Stimulated activated CD8-positive, alpha-beta memory T cell treated with anti-CD3 and anti-CD28 coated beads, Interleukin-15, amount 100 ng/mL, for 48 hours (primary cell): ENCODE measurements around the gene TTC3.

Experiments
- DNase-seq, 2 donors: peaks; one replicate each; pipeline ENCODE4 v3.0.0-alpha.2; 2020; ENCODE audit warnings: low read depth in 2 of 2

Gene TTC3

DNA sequence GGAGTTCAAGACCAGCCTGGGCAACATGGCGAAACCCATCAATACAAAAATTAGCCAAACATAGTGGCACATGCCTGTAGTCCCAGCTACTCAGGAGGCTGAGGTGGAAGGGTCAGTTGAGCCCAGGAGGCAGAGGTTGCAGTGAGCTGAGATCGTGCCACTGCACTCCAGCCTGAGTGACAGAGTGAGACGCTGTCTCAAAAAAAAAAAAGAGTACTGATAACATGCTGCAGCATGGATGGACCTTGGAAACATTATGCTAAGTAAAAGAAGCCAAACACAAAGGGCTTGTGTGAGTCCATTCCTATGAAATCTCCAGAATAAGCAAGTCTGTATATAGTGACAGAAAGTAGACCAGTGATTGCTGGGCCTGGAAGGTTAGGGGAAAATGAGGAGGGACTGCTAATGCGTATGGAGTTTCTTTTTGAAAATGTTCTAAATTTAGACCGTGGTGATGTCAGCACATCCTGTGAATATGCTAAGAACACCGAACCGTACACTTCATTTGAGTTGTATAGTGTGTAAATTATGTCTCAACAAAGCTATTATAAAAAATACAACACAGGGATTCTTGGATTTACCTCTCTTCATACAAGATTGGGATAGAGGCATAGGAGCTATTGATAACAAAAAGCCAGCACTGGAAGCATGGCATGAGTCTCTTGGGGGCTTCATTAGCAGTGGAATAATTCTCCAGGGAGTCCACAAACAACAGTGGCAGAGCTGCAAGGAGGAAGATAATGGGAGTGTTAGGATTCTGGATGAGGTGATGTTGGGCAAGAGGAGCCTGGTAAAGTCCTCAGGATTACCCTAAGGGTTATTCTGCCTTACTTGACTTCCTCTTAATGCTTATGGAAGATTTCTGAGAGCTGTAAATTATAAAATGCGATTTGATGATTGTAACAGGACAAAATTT, 73.5 kb downstream of the TTC3 start:
- no peak for DNase-seq

GRCh38 chr21:37149411-37149810, 76.4 kb downstream of the TTC3 start:
- DNase-seq = no peak

DNA sequence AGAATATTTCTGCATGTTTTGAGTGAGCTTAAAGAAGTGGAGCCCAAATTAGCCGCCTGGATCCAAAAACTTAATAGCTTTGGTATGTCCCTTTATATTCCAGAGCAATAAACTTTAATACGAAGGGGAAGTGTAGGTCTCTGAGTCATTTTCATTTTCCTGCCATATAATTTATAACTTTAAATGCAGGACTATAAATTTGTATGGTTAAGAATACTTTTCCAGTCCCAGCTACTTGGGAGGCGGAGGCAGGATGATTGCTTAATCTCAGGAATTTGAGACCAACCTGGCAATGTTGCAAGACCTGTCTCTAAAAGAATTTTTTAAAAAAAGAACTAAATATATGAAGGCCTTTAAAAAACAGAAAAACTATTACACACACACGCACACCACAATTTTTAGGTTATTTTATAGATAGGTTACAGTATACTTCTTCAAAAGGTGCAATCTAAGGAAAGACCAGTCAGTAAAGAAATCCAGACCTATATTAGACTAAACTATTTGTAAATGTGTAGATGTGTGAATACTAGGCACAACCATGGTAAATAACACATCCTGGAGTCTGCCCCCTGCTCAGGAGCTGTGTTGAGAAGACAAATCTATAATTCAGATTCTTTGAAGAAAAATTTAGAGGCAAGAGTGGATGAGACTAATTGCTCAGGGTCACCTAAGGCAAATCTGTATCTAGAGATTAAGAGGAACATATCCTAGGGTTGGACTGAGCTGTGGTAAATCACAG, 80.3 kb downstream of the TTC3 start:
- no peak for DNase-seq

DNA sequence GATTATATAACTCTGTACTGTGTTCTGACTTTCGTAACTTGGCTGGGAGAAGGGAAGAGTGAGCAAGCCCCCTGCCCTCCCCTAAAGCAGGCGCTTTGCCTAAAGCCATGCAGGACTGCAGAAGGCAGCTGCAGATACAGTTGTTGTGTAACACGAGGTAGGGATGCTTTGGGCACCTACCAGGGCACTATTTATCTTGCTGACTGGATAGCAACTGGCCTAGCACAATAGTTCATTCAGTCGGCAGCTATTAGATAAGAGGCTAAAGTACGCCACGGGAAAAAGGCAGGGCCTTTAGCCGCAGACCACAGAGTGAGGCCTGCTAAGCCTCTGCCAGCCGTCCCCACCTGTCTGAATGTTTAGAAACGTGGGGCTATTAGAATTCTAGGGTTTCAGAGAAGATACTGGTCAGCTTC, 80.9 kb downstream of the TTC3 start:
- DNase-seq = no peak

GRCh38 chr21:37155186-37155585, 82.1 kb downstream of the TTC3 start:
- DNase-seq = no peak

GRCh38 chr21:37157938-37158337, 84.9 kb downstream of the TTC3 start:
- DNase-seq = no peak

- peak; percentile 18 to 26 for DNase-seq
Measured at GRCh38 chr21:37159053-37159776, 86.2 kb downstream of the TTC3 start.

- DNase-seq = no peak
Measured at GRCh38 chr21:37159949-37160348, 86.9 kb downstream of the TTC3 start.

DNA sequence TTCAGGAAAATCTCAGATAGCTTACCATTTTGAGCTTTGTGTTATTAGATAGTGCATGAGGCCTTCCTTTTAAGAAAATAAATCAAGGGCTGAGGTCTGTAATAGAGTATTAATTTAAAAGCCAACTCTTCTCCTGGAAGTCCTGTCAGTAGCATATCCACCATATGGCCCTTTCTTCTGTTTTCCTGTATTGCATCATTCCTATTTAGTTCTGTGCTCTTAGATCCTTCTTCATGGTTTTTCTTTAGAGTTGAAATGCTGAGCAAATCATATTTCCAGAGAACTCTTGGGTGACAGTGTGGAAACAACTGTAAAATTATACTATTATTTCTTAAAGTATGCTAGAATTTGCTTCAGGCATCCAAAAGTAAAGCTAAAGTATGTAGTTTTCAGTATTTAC, 91.7 kb downstream of the TTC3 start:
- no peak for DNase-seq

DNA sequence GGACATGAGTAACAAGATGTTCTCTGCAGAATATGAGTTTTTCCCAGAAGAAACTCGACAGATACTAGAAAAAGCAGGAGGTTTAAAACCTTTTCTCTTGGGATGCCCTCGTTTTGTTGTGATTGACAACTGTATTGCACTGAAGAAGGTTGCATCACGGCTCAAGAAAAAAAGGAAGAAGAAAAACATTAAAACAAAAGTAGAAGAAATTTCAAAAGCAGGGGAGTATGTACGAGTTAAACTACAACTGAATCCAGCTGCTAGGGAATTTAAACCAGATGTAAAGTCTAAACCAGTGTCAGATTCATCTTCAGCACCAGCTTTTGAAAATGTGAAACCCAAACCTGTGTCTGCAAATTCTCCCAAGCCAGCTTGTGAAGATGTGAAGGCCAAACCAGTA, 92.5 kb downstream of the TTC3 start:
- DNase-seq = no peak

DNA sequence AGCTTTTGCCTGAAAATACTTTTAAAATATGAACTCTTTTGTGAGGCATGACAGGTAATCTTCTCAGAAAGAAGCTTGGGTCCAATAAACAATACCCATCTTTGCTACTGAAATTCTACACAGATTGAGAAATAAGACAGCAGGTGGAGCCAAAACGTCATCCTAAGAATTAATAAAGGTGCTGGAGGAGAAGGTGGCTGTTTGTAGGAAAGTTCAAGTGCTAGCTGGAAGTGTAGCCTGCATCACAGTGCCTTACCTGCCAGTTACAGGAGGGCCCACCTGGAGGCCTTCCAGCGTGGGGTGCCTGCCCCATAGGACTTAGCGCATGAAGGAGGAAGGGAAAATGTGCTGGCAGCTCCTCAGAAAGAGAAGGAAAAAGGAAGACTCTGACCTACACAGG, 93.7 kb downstream of the TTC3 start:
- no peak for DNase-seq

DNA sequence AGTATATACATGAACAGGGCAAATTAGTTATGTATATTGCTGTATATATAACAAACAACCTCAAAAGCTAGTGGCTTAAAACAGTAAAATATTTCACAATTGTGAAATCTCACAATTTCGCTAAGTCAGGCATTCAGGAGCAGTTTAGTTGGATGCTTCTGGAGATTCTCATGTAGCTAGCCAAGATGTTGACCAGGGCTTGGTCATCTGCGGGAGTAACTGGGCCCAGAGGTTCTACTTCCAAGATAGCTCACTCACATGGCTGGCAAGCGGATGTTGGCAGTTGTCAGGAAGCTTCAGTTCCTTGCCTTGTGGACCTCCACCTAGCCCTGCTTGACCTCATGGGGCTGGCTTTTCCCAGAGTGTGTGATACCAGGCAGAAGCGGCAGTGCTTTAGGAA, 95.6 kb downstream of the TTC3 start:
- no peak for DNase-seq

DNA sequence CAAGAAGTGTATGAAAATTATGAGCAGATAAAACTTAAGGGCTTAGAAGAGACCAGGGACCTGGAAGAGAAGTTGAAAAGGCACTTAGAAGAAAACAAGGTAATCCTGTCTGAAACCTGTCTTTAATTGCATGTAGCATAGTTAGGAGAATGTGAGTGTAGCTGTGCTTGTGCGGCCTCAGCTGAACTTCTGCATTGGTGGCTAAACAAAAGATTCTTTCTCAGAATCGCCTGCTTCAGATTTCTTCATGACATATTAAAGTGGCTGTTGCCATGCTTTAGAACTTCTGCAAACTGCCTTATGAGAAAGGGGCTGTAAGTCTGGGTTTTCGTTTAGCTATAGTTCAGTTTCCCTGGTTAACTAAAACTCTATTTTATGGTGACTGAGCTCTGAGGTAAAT, 99.6 kb downstream of the TTC3 start:
- no peak for DNase-seq

- DNase-seq = no peak
Measured at GRCh38 chr21:37176716-37177115, 103.7 kb downstream of the TTC3 start.

- no peak for DNase-seq
Measured at GRCh38 chr21:37181059-37181458, 108.0 kb downstream of the TTC3 start.

DNA sequence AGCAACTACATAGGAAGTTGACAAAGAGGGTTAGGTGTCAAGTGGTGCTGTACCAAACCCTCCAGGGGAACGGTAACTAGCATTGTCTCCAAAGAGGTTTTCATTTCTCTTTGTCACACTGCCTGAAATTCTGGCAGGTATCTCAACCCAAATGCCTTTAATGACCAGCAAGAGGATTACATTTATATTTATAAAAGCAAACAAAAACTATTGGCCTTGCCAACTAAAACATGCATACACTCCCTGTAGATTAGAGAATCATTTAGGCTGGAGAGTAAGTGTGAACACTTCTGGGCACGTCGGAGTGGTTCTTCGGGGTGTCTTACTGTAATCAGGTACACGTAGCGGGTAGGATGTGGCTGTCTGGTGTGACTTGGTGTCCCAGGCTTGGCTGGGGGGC, 109.2 kb downstream of the TTC3 start:
- no peak for DNase-seq

- no peak for DNase-seq
Measured at GRCh38 chr21:37183749-37184148, 110.7 kb downstream of the TTC3 start.

- no peak for DNase-seq
Measured at GRCh38 chr21:37184784-37185593, 111.9 kb downstream of the TTC3 start.

GRCh38 chr21:37186983-37187382, 113.9 kb downstream of the TTC3 start:
- DNase-seq = no peak

- DNase-seq = no peak
Measured at GRCh38 chr21:37188825-37189224, 115.8 kb downstream of the TTC3 start.

GRCh38 chr21:37192019-37192418, 119.0 kb downstream of the TTC3 start:
- DNase-seq = no peak

DNA sequence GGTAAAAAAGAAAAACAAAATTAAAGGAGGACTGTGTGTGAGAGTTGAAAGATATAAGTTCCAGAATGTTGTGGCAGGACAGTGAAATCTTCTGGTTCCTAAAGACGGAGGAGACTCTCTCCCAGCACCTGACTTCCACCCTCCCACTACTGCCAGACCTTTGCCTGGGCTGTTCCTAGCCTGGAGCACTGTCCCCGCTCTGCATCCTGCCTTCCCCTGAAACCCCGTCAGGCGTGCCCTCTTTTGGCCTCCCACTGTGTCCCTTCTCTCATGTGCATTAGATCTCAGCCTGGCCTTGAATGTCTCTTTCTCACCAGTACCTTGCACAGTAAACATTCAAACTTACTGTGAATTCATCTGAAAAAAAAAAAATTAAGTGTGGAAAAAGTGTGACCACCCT, 120.0 kb downstream of the TTC3 start:
- no peak for DNase-seq
